GM12891 (cell line): ENCODE data around the gene ATXN1.

Experiments used
- POLR2A ChIP-seq: IDR thresholded peaks from 2 replicates; pipeline ENCODE4 v1.6.1; 2011; ENCODE audit warnings: low read depth, low read length, control low read depth
- POLR2AphosphoS5 ChIP-seq: IDR thresholded peaks from 2 replicates; pipeline ENCODE4 v1.6.1; 2011; ENCODE audit warnings: low read depth, low read length, control low read depth
- POU2F2 ChIP-seq: IDR thresholded peaks from 2 replicates; pipeline ENCODE4 v1.6.1; 2011; ENCODE audit warnings: low read depth, mild to moderate bottlenecking, control low read depth, low read length, moderate library complexity
- SPI1 ChIP-seq: IDR thresholded peaks from 2 replicates; pipeline ENCODE4 v1.6.1; 2011; ENCODE audit warnings: low read depth, low read length, control low read depth
- TAF1 ChIP-seq: IDR thresholded peaks from 2 replicates; pipeline ENCODE4 v1.6.1; 2011; ENCODE audit warnings: low read depth, low read length, control low read depth

GRCh38 chr6:16805243-16805950 is 44.1 kb upstream of the ATXN1 start:
- no peak for TF ChIP-seq POLR2A
- no peak for TF ChIP-seq POLR2AphosphoS5
- no peak for TF ChIP-seq TAF1
- TF ChIP-seq SPI1: no peak
- no peak for TF ChIP-seq POU2F2
